Type B pancreatic cell (in vitro differentiated cells): ENCODE results near the gene SH2D4B. TPM values are rescaled to one million over a fixed set of nuclear protein-coding genes. Genes with fewer than 3 reads are reported as not detected.

Source experiments
- DNase-seq: peaks from one replicate; pipeline ENCODE4 v3.0.0; 2021; ENCODE audit warnings: mixed read lengths; ENCODE audit not compliant: unreplicated experiment; ENCODE audit errors: extremely low spot score
- H3K27ac Mint-ChIP-seq: 2 replicates; pipeline ENCODE4 v1.8.0; 2021; ENCODE audit warnings: mild to moderate bottlenecking, mixed read lengths
- H3K27me3 Mint-ChIP-seq: 2 replicates; pipeline ENCODE4 v1.8.0; 2021; ENCODE audit warnings: mixed read lengths
- H3K36me3 Mint-ChIP-seq: 2 replicates; pipeline ENCODE4 v1.8.0; 2021; ENCODE audit warnings: mixed read lengths
- H3K4me1 Mint-ChIP-seq: one replicate; pipeline ENCODE4 v1.8.0; 2021; ENCODE audit warnings: mixed read lengths; ENCODE audit not compliant: unreplicated experiment
- H3K4me3 Mint-ChIP-seq: 2 replicates; pipeline ENCODE4 v1.8.0; 2021; ENCODE audit warnings: mild to moderate bottlenecking, mixed read lengths
- H3K9me3 Mint-ChIP-seq: 2 replicates; pipeline ENCODE4 v1.8.0; 2021; ENCODE audit warnings: mixed read lengths
- CTCF ChIP-seq: fragments of 200-600 bp; sonication (generic); conservative IDR thresholded peaks from 2 replicates; pipeline ENCODE4 v1.5.0; 2021; ENCODE audit warnings: antibody characterized with exemption, mild to moderate bottlenecking
- total RNA-seq: library from RNA; stranded (reverse); gene quantifications from 2 replicates; pipeline ENCODE4 v1.2.1, GENCODE V29; 2021; ENCODE audit warnings: low replicate concordance

Gene SH2D4B
- total RNA-seq, 1 donor from 2014 or later = 0.10 TPM

- DNase-seq = no peak
- Mint-ChIP-seq H3K4me1 (peaks cover 5% of the 10 kb centered on the region), H3K36me3 (no peaks in the 10 kb centered on the region), H3K27ac (no peak overlapping the region), H3K27me3 (no peaks in the 10 kb centered on the region), H3K9me3 (no peaks in the 10 kb centered on the region), H3K4me3 (no peak overlapping the region)
- no peak for TF ChIP-seq CTCF
Measured at GRCh38 chr10:80526742-80527141, 11.0 kb upstream of the SH2D4B start.

- no peak overlapping the region for H3K4me3 Mint-ChIP-seq
- H3K36me3 Mint-ChIP-seq = no peaks in the 10 kb centered on the region
- H3K27ac Mint-ChIP-seq = no peak overlapping the region
- no peaks in the 10 kb centered on the region for H3K9me3 Mint-ChIP-seq
- no peak for DNase-seq
- TF ChIP-seq CTCF = no peak
- H3K27me3 Mint-ChIP-seq = no peaks in the 10 kb centered on the region
- H3K4me1 Mint-ChIP-seq = peaks cover 5% of the 10 kb centered on the region
Measured at GRCh38 chr10:80528185-80528700, 9.5 kb upstream of the SH2D4B start.

GRCh38 chr10:80528901-80529300 is 8.8 kb upstream of the SH2D4B start:
- Mint-ChIP-seq H3K4me3 (no peak overlapping the region), H3K4me1 (peaks cover 5% of the 10 kb centered on the region), H3K36me3 (no peaks in the 10 kb centered on the region), H3K9me3 (no peaks in the 10 kb centered on the region), H3K27ac (peak overlapping the region; percentile 51), H3K27me3 (no peaks in the 10 kb centered on the region)
- no peak for DNase-seq
- TF ChIP-seq CTCF = no peak

GRCh38 chr10:80529604-80530003 is 8.1 kb upstream of the SH2D4B start:
- H3K4me1 Mint-ChIP-seq = peaks cover 5% of the 10 kb centered on the region

GRCh38 chr10:80530251-80530650 is 7.5 kb upstream of the SH2D4B start:
- H3K9me3 Mint-ChIP-seq = no peaks in the 10 kb centered on the region
- H3K27me3 Mint-ChIP-seq = no peaks in the 10 kb centered on the region
- no peaks in the 10 kb centered on the region for H3K36me3 Mint-ChIP-seq
- no peak overlapping the region for H3K27ac Mint-ChIP-seq
- peaks cover 5% of the 10 kb centered on the region for H3K4me1 Mint-ChIP-seq
- no peak overlapping the region for H3K4me3 Mint-ChIP-seq
- no peak for DNase-seq
- no peak for TF ChIP-seq CTCF

More at GRCh38 chr10:80529604-80530003, 8.1 kb upstream of the SH2D4B start:
- TF ChIP-seq CTCF = no peak
- H3K4me3 Mint-ChIP-seq = no peak overlapping the region
- no peaks in the 10 kb centered on the region for H3K27me3 Mint-ChIP-seq
- no peak overlapping the region for H3K27ac Mint-ChIP-seq
- no peaks in the 10 kb centered on the region for H3K36me3 Mint-ChIP-seq
- no peak for DNase-seq
- no peaks in the 10 kb centered on the region for H3K9me3 Mint-ChIP-seq

GRCh38 chr10:80530816-80531215 is 6.9 kb upstream of the SH2D4B start:
- TF ChIP-seq CTCF = no peak
- no peaks in the 10 kb centered on the region for H3K9me3 Mint-ChIP-seq
- peaks cover 3% of the 10 kb centered on the region for H3K36me3 Mint-ChIP-seq
- H3K27ac Mint-ChIP-seq = no peak overlapping the region
- no peak for DNase-seq
- peaks cover 3% of the 10 kb centered on the region for H3K4me1 Mint-ChIP-seq
- no peak overlapping the region for H3K4me3 Mint-ChIP-seq
- H3K27me3 Mint-ChIP-seq = no peaks in the 10 kb centered on the region
